COR-L47 (cell line): ENCODE measurements around the gene MRC2.

ENCODE experiments used
- DNase-seq: peaks from one replicate; lab custom pipeline; 2025; lab: John Stamatoyannopoulos, UW

Gene MRC2

GRCh38 chr17:62720126-62720850 is 92.8 kb downstream of the MRC2 start:
- DNase-seq: no peak

- no peak for DNase-seq
Observed at GRCh38 chr17:62722625-62723024, 95.2 kb downstream of the MRC2 start.

GRCh38 chr17:62723842-62724241 is 96.4 kb downstream of the MRC2 start:
- DNase-seq: no peak

- DNase-seq: no peak
Observed at GRCh38 chr17:62724398-62725146, 97.1 kb downstream of the MRC2 start.

- no peak for DNase-seq
Observed at GRCh38 chr17:62725791-62726249, 98.3 kb downstream of the MRC2 start.

GRCh38 chr17:62727916-62728672 is 100.6 kb downstream of the MRC2 start:
- DNase-seq: no peak

- DNase-seq: no peak
Observed at GRCh38 chr17:62732125-62732524, 104.7 kb downstream of the MRC2 start.

GRCh38 chr17:62735044-62735651 is 107.7 kb downstream of the MRC2 start:
- DNase-seq: no peak

- no peak for DNase-seq
Observed at GRCh38 chr17:62737513-62737912, 110.0 kb downstream of the MRC2 start.

GRCh38 chr17:62738281-62738680 is 110.8 kb downstream of the MRC2 start:
- no peak for DNase-seq

- no peak for DNase-seq
Observed at GRCh38 chr17:62739645-62740388, 112.3 kb downstream of the MRC2 start.

- no peak for DNase-seq
Observed at GRCh38 chr17:62741290-62741689, 113.8 kb downstream of the MRC2 start.
